ENCODE measurements around the gene GOLGA6A.

Gene GOLGA6A

DNA sequence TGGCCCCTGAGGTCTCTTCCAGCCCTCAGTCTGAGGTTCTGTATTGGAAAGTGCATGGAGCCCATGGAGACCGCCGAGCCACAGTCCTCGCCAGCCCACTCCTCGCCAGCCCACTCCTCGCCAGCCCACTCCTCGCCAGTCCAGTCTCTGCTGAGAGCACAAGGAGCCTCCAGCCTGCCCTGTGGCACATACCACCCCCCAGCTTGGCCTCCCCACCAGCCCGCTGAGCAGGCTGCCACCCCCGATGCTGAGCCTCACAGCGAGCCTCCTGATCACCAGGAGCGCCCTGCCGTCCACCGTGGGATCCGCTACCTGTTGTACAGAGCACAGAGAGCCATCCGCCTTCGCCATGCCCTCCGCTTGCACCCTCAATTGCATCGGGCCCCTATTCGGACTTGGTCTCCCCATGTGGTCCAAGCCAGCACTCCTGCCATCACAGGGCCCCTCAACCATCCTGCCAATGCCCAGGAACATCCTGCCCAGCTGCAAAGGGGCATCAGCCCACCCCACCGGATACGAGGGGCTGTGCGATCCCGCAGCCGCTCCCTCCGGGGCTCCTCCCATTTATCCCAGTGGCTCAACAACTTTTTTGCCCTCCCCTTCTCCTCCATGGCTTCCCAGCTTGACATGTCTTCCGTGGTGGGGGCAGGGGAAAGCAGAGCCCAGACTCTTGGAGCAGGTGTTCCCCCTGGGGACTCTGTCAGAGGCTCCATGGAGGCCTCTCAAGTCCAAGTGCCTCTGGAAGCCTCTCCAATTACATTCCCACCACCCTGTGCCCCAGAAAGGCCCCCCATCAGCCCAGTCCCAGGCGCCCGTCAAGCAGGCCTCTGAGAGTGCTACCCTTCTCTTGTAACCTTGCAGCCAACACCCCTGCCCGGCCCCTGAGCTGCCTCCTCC lies 47.0 kb downstream of the GOLGA6A start:
- no peak for DNase-seq

DNA sequence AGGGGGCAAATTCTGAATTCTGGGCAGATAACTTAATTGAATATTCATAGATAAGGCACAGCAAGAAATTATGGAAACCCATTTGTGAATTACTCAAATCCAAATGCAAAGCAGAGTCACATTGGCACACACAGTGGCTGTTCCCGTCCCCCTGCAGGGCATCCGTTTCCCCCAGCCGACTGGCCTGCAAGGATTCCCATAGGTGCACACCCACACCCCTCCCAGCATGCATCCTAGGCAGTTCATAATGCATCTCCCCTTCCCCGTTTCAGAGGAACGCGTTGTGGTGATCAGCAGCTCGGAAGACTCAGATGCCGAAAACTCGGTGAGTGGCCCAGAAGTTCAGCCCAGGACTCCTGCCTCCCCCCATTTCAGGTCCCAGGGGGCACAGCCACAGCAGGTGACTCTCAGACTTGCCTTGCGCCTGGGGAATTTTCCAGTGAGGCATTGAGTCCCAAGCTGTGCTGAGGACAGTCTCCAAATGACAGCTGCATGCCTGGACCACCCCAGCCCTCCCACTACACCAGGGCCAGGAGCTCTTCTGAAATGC lies 48.1 kb downstream of the GOLGA6A start:
- DNase-seq: no peak

GRCh38 chr15:74032606-74033561 lies 49.5 kb downstream of the GOLGA6A start:
- DNase-seq: peak; percentile 55

DNA sequence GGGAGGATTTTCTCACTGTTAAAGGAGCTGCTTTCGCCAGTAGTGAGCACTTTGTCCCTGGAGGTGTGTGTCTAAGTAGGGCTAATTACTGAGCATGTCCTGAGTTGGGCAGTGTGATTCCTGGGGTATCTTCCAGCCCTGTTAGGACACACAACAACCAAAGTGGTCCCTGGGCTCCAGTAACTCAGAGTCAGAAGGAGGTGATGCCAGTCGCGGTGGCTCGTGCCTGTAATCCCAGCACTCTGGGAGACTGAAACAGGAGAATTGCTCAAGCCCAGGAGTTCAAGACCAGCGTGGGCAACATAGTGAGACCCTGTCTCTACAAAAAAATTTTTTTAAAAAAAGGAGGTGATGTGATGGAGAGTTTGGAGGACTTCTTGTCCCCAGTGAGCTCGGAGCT lies 50.3 kb downstream of the GOLGA6A start:
- no peak for DNase-seq

DNA sequence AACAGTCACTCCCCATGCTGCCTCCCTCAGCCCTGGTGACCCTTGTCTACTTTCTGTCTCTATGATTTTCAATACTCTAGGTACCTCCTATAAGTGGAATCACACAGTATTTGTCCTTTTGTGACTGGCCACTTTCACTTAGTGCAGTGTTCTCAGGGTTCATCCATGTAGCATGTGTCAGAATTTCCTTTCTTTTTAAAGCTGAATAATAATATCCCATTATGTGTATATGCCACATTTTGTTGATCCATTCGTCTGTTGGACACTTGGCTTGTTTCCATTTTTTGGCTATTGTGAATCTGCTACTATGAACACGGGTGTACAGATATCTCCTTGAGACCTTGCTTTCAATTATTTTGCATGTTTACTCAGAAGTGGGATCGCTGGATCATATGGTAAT lies 53.7 kb downstream of the GOLGA6A start:
- no peak for DNase-seq

DNA sequence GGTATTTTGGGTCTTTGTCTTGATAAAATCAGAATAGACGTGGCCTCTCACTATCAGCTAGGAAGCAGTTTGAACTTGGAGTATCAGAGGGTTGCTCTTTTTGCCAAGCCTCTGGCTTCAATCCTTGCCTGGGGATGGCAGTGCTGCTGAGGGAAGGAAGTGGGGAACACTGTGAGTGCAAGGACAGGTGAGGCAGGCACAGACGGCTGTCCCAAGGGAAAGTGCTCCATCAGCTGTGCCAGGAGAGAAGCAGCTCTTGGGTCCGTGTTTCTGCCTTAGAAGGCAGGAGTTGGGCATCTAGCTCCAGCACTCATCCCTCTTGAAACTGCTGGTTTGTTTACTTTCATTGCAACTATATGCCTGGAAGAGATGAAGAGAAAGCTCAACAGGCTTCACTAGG lies 54.7 kb downstream of the GOLGA6A start:
- DNase-seq: no peak

DNA sequence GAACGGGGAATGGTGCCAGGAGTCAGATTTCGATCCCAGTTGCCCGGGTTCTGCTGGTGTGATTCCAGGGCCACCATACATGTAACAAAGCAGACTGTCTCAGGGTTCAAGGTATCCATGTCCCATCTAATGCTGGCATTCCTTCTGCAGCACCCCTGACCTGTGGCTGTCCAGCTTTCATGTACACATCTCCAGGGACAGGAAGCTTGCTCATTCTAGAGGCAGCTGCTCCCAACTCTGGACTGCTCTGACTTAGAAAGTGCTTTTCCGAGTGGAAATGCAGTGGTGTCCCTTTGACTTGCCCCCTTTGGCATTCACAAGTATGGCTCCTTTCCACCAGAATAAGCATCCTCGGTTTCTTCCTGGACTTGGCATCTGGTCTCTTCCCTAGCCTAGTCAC lies 56.9 kb downstream of the GOLGA6A start:
- DNase-seq: no peak

DNA sequence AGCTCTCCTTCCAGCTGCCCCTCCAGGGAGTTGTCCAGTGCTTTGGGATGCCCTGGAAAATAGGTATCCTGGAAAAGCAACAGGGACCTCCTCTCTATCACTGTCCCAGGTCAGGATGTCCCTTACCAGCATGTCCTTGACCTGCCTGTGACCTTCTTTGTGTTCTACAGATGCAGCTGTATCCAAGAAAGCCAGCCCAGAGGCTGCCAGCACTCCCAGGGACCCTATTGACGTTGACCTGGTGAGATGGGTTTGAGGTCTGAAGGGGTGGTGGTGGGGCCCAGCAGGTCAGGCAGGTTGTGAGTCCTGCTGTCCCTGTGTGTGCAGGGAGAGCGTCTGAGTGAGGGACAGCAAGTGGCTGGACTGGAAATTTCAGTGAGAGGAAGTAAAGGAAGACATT lies 57.7 kb downstream of the GOLGA6A start:
- DNase-seq: no peak

DNA sequence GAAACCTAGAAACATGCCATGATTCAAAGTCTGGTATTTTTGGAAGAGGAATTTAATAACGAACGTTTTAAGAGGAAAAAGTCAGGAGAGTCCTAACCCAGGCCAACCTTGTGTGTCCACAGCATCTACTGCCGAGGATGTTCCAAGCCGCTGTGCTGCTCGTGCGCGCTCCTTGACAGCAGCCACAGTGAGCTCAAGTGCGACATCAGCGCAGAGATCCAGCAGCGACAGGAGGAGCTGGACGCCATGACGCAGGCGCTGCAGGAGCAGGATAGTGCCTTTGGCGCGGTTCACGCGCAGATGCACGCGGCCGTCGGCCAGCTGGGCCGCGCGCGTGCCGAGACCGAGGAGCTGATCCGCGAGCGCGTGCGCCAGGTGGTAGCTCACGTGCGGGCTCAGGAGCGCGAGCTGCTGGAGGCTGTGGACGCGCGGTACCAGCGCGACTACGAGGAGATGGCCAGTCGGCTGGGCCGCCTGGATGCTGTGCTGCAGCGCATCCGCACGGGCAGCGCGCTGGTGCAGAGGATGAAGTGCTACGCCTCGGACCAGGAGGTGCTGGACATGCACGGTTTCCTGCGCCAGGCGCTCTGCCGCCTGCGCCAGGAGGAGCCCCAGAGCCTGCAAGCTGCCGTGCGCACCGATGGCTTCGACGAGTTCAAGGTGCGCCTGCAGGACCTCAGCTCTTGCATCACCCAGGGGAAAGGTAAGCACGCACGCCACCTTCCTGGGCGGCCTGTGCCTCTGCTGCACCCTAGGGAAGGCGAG lies 59.5 kb downstream of the GOLGA6A start:
- no peak for DNase-seq

All from hematopoietic multipotent progenitor cell treated with erythropoietin and hydrocortisone succinate and interleukin-3 and kit ligand, for 4 days (in vitro differentiated cells).